Astrocyte of the cerebellum (primary cell): ENCODE data around the gene SRRD.

Experiments
- DNase-seq: peaks from one replicate; pipeline ENCODE4 v3.0.0-alpha.2; 2011; ENCODE audit warnings: low read depth
- H3K4me3 ChIP-seq: 2 replicates; pipeline ENCODE4 v1.5.1; 2011; ENCODE audit warnings: mild to moderate bottlenecking, low read depth, low read length, moderate library complexity
- CTCF ChIP-seq: IDR thresholded peaks from 2 replicates; pipeline ENCODE4 v1.5.1; 2012; ENCODE audit warnings: low read length, low read depth, moderate library complexity, mild to moderate bottlenecking; ENCODE audit errors: missing control alignments
- in situ Hi-C: cut with HindIII; loops from 2 replicates; pipeline ENCODE4 v1.10.0; 2017; ENCODE audit warnings: low sequenced_read_pairs

SRRD gene

DNA sequence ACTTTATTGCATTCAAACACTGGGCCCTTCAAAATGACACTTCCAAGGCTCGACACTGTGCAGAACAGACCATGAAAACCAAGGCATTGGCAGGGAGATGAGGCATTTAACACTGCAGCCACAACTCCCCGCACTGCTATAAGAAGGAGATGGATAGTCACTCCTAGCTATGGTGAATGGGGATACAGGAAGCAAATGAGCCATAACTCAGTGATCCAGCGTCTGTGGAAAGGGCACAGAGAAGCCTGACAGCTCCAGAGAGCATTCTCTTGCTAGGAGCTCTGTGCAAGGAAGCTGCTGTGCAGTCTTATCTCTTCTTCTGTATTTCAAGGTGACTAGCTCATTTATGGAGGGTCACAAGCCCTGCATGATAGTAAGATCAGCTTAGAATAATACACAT lies 21.0 kb upstream of the SRRD start:
- H3K4me3 ChIP-seq, result no peak overlapping the region
- no peak for DNase-seq
- TF ChIP-seq CTCF, result no peak
- in situ Hi-C loops, result loop anchor here (10.0 kb wide), 1 partner anchor 98 kb away; no protein-coding TSS in a partner anchor

GRCh38 chr22:26463101-26463661 lies 20.5 kb upstream of the SRRD start:
- in situ Hi-C loops, result loop anchor here (10.0 kb wide), 1 partner anchor 98 kb away; no protein-coding TSS in a partner anchor
- TF ChIP-seq CTCF, result no peak
- no peak for DNase-seq
- H3K4me3 ChIP-seq, result no peak overlapping the region

DNA sequence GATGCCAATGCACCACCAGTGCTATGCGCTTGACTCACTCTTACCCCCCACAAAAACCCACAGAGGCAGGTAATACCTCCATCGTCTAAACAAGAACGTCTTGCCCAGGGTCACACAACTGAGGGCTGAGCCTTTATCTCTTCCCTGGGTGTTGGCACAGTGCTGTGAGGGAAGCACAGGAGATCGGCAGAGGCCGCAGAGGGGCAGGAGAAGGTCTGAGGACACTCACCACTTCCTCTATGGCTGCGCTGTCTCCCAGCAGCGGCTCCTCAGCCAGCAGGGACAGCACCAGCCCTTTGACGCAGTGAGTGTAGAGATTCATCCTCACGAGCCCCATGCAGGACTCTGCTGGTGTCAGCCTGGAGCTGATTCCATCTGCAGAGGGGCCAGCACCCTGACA lies 20.0 kb upstream of the SRRD start:
- TF ChIP-seq CTCF, result no peak
- no peak for DNase-seq
- in situ Hi-C loops, result loop anchor here (10.0 kb wide), 1 partner anchor 99 kb away; no protein-coding TSS in a partner anchor

DNA sequence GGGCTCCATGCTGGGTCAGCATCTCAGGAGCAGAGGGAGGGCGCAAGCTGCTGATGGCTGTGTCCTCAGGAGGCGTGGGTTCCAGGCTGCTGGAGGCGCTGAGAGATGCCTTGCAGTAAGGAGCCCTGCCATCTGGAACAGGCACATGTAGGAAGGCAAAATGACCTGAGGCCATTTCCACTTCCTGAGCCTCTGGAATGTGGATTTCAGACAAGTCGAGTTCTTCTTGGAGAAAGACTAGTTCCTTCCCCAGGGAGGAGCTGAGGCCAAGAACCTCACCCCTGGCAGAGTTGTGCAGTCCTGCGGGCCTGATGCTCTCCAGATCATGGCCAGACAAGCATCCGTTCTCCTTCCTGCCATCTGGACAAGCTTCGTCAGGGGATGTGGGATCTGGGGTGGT lies 19.4 kb upstream of the SRRD start:
- H3K4me3 ChIP-seq, result no peak overlapping the region
- in situ Hi-C loops, result loop anchor here (10.0 kb wide), 1 partner anchor 100 kb away; no protein-coding TSS in a partner anchor
- no peak for DNase-seq
- no peak for TF ChIP-seq CTCF

More for the DNA sequence above, 20.0 kb upstream of the SRRD start:
- H3K4me3 ChIP-seq, result no peak overlapping the region

DNA sequence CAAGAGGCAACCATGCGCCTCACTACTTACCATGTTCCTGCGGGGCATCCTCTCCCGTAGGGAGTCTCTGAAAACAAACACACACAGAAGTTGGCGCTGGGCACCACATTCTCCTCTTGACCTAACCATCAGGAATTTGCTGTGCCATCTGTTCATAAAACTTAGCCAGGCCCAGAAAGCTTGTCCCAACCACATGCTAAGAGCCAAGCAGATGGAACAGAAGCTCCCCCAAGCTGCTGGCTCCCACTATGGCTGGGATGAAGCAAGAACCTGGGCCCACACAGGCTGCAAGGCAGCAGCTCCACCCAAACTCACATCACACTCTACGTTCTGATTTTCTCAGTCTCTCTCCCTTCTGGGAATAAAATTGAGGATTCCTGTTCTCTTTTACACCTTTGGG lies 17.5 kb upstream of the SRRD start:
- no peak overlapping the region for H3K4me3 ChIP-seq
- TF ChIP-seq CTCF, result no peak
- no peak for DNase-seq
- in situ Hi-C loops, result loop anchor here (10.0 kb wide), 1 partner anchor 101 kb away; no protein-coding TSS in a partner anchor

DNA sequence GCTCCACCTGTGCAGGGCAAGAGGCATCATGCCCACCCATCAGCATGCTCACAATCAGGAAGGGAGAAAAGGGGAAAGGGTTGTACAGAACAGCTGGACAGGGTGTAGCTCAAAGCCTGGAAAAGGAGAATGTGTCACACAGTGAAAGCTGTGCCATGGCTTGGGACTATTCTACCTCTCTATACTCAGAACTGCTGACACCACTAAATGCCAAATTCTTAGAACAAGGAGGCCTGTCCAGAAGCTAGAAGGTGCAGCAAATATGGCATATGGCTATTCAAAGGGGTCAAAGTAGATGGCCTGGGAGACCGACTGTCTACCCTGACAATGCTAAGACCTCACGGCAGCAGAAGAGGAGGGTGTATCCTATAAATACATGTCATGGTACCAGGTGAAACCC lies 12.9 kb upstream of the SRRD start:
- in situ Hi-C loops, result no loop called here
- H3K4me3 ChIP-seq, result no peak overlapping the region
- TF ChIP-seq CTCF, result no peak
- DNase-seq, result no peak
